Stomach smooth muscle (tissue), 2 donors: ENCODE results near the gene TRPM1.

ENCODE experiments used
- H3K27ac ChIP-seq: one replicate; pipeline ENCODE4 v1.7.0; 2013; ENCODE audit warnings: mild to moderate bottlenecking, low read length, inconsistent platforms
- H3K27me3 ChIP-seq, 2 donors: one replicate each; pipeline ENCODE4 v1.7.0; 2013; ENCODE audit warnings: low read length in 2 of 2; ENCODE audit not compliant: insufficient read depth in 2 of 2, control insufficient read depth in 1 of 2
- H3K36me3 ChIP-seq, 2 donors: one replicate each; pipeline ENCODE4 v1.7.0; 2013; ENCODE audit warnings: low read length in 2 of 2; ENCODE audit not compliant: control insufficient read depth in 2 of 2, insufficient read depth in 2 of 2
- H3K4me1 ChIP-seq: one replicate; pipeline ENCODE4 v1.7.0; 2013; ENCODE audit warnings: low read length; ENCODE audit not compliant: control insufficient read depth, insufficient read depth
- H3K4me3 ChIP-seq, 2 donors: one replicate each; pipeline ENCODE4 v1.7.0; 2013; ENCODE audit warnings: low read length in 2 of 2
- H3K9ac ChIP-seq, 2 donors: one replicate each; pipeline ENCODE4 v1.7.0; 2013; ENCODE audit warnings: low read length in 2 of 2, mild to moderate bottlenecking in 1 of 2
- H3K9me3 ChIP-seq, 2 donors: one replicate each; pipeline ENCODE4 v1.7.0; 2013; ENCODE audit warnings: low read length in 2 of 2; ENCODE audit not compliant: control insufficient read depth in 2 of 2
- donor health status: healthy.
- donor health status: Pancreatic carcinoma.

Gene TRPM1

GRCh38 chr15:31047437-31047836, 54.1 kb downstream of the TRPM1 start:
- Histone ChIP-seq H3K4me1 (no peaks in the 10 kb centered on the region), H3K27me3 (no peaks in the 10 kb centered on the region), H3K9ac (no peak overlapping the region), H3K9me3 (no peaks in the 10 kb centered on the region), H3K36me3 (no peaks in the 10 kb centered on the region), H3K27ac (no peak overlapping the region), H3K4me3 (no peak overlapping the region)

GRCh38 chr15:31046759-31047359, 54.7 kb downstream of the TRPM1 start:
- Histone ChIP-seq H3K4me1 (no peaks in the 10 kb centered on the region), H3K9ac (no peak overlapping the region), H3K27ac (no peak overlapping the region), H3K27me3 (no peaks in the 10 kb centered on the region), H3K9me3 (no peaks in the 10 kb centered on the region), H3K36me3 (no peaks in the 10 kb centered on the region), H3K4me3 (no peak overlapping the region)

- Histone ChIP-seq H3K9me3 (no peaks in the 10 kb centered on the region), H3K4me3 (no peak overlapping the region), H3K27ac (no peak overlapping the region), H3K4me1 (no peaks in the 10 kb centered on the region), H3K27me3 (no peaks in the 10 kb centered on the region), H3K9ac (no peak overlapping the region), H3K36me3 (no peaks in the 10 kb centered on the region)
Measured at GRCh38 chr15:31045606-31046005, 55.9 kb downstream of the TRPM1 start.

GRCh38 chr15:31042751-31043150, 58.8 kb downstream of the TRPM1 start:
- no peaks in the 10 kb centered on the region for H3K9me3 ChIP-seq

GRCh38 chr15:31041610-31042009, 59.9 kb downstream of the TRPM1 start:
- H3K9me3 ChIP-seq: no peaks in the 10 kb centered on the region
- no peak overlapping the region for H3K9ac ChIP-seq
- no peaks in the 10 kb centered on the region for H3K36me3 ChIP-seq
- H3K4me3 ChIP-seq: no peak overlapping the region
- no peaks in the 10 kb centered on the region for H3K27me3 ChIP-seq
- no peaks in the 10 kb centered on the region for H3K4me1 ChIP-seq
- no peak overlapping the region for H3K27ac ChIP-seq

More at GRCh38 chr15:31042751-31043150, 58.8 kb downstream of the TRPM1 start:
- no peaks in the 10 kb centered on the region for H3K27me3 ChIP-seq
- H3K4me3 ChIP-seq: no peak overlapping the region
- H3K36me3 ChIP-seq: no peaks in the 10 kb centered on the region
- no peak overlapping the region for H3K27ac ChIP-seq
- H3K4me1 ChIP-seq: no peaks in the 10 kb centered on the region
- no peak overlapping the region for H3K9ac ChIP-seq

GRCh38 chr15:31040611-31041010, 60.9 kb downstream of the TRPM1 start:
- Histone ChIP-seq H3K4me3 (no peak overlapping the region), H3K4me1 (no peaks in the 10 kb centered on the region), H3K27me3 (no peaks in the 10 kb centered on the region), H3K27ac (no peak overlapping the region), H3K36me3 (no peaks in the 10 kb centered on the region), H3K9me3 (no peaks in the 10 kb centered on the region), H3K9ac (no peak overlapping the region)

- no peak overlapping the region for H3K4me3 ChIP-seq
- no peaks in the 10 kb centered on the region for H3K36me3 ChIP-seq
- no peaks in the 10 kb centered on the region for H3K4me1 ChIP-seq
- H3K27ac ChIP-seq: no peak overlapping the region
- H3K27me3 ChIP-seq: no peaks in the 10 kb centered on the region
- no peak overlapping the region for H3K9ac ChIP-seq
- no peaks in the 10 kb centered on the region for H3K9me3 ChIP-seq
Measured at GRCh38 chr15:31039961-31040360, 61.6 kb downstream of the TRPM1 start.

- Histone ChIP-seq H3K36me3 (no peaks in the 10 kb centered on the region), H3K4me3 (no peak overlapping the region), H3K27me3 (no peaks in the 10 kb centered on the region), H3K9me3 (no peaks in the 10 kb centered on the region), H3K27ac (no peak overlapping the region), H3K9ac (no peak overlapping the region), H3K4me1 (no peaks in the 10 kb centered on the region)
Measured at GRCh38 chr15:31037731-31038477, 63.6 kb downstream of the TRPM1 start.

- Histone ChIP-seq H3K27ac (no peak overlapping the region), H3K9me3 (no peaks in the 10 kb centered on the region), H3K4me1 (no peaks in the 10 kb centered on the region), H3K27me3 (no peaks in the 10 kb centered on the region), H3K4me3 (no peak overlapping the region), H3K9ac (no peak overlapping the region), H3K36me3 (no peaks in the 10 kb centered on the region)
Measured at GRCh38 chr15:31036783-31037182, 64.7 kb downstream of the TRPM1 start.

GRCh38 chr15:31035610-31036009, 65.9 kb downstream of the TRPM1 start:
- no peak overlapping the region for H3K27ac ChIP-seq
- no peaks in the 10 kb centered on the region for H3K36me3 ChIP-seq
- H3K4me3 ChIP-seq: no peak overlapping the region
- H3K9me3 ChIP-seq: no peaks in the 10 kb centered on the region
- H3K9ac ChIP-seq: no peak overlapping the region
- no peaks in the 10 kb centered on the region for H3K4me1 ChIP-seq
- no peaks in the 10 kb centered on the region for H3K27me3 ChIP-seq

GRCh38 chr15:31034152-31034551, 67.4 kb downstream of the TRPM1 start:
- no peak overlapping the region for H3K9ac ChIP-seq
- H3K9me3 ChIP-seq: no peaks in the 10 kb centered on the region
- no peak overlapping the region for H3K4me3 ChIP-seq
- H3K4me1 ChIP-seq: no peaks in the 10 kb centered on the region
- H3K27ac ChIP-seq: no peak overlapping the region
- no peaks in the 10 kb centered on the region for H3K27me3 ChIP-seq
- no peaks in the 10 kb centered on the region for H3K36me3 ChIP-seq
